GM13977 (cell line): Measurements from ENCODE around the gene CRMP1.

ENCODE experiments used
- DNase-seq: peaks from one replicate; pipeline ENCODE4 v3.0.0; 2012; ENCODE audit warnings: low spot score
- in situ Hi-C: fragments of 300-500 bp; cut with MboI; formaldehyde crosslinking; loops from one replicate; pipeline ENCODE4 v1.12.0; 2022; ENCODE audit warnings: low sequenced_read_pairs, low pct_unique_long_range_greater_than_20kb, mixed read lengths, inconsistent platforms; ENCODE audit not compliant: unreplicated experiment
- TF ChIP-seq, protein P1 (sequence below): IDR thresholded peaks from 2 replicates; pipeline ENCODE4 v1.5.1; 2012; ENCODE audit warnings: mild to moderate bottlenecking, control low read depth; ENCODE audit not compliant: insufficient read depth; ENCODE audit errors: extremely low read depth, missing control alignments

Gene CRMP1

DNA sequence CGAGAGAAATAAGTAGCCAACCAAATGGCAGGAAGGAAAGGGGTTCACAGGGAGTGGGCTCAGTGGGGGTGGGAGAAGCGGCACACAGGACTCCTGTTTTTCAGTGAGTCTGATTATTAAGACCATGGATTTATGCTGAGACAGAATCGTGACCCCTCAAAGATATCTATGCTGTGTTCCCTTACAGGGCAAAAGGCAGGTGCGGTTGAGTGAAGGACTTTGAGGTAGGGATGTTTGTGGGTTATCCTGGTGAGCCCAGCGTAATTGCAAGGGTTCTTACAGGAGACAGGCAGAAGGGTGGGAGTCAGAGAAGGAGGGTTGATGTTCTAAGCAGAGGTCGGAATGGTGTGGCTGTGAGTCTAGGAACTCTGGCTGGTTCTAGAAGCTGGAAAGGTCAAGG, 108.9 kb downstream of the CRMP1 start:
- in situ Hi-C loops = no loop called here
- TF ChIP-seq, protein P1, sequence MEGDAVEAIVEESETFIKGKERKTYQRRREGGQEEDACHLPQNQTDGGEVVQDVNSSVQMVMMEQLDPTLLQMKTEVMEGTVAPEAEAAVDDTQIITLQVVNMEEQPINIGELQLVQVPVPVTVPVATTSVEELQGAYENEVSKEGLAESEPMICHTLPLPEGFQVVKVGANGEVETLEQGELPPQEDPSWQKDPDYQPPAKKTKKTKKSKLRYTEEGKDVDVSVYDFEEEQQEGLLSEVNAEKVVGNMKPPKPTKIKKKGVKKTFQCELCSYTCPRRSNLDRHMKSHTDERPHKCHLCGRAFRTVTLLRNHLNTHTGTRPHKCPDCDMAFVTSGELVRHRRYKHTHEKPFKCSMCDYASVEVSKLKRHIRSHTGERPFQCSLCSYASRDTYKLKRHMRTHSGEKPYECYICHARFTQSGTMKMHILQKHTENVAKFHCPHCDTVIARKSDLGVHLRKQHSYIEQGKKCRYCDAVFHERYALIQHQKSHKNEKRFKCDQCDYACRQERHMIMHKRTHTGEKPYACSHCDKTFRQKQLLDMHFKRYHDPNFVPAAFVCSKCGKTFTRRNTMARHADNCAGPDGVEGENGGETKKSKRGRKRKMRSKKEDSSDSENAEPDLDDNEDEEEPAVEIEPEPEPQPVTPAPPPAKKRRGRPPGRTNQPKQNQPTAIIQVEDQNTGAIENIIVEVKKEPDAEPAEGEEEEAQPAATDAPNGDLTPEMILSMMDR = no peak
- no peak for DNase-seq

DNA sequence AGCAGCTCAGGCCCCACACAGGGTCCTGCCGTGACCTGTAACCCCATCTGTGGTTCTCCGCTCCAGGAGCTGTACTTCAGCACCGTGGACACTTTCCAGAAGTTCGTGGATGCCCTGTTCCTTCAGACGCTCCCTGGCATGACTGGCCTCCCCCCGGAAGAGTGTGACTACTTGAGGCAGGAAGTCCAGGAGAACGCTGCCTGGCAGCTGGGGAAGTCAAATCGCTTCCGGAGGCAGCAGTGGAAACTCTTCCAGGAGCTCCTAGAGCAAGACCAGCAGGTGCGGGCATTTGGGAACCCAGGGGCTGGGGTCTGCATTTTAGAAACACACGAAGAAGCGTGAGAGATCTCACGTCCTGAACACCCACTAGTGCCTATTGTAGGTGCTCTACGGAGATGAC, 109.4 kb downstream of the CRMP1 start:
- no peak for DNase-seq
- in situ Hi-C loops = no loop called here
- TF ChIP-seq, protein P1 = no peak

DNA sequence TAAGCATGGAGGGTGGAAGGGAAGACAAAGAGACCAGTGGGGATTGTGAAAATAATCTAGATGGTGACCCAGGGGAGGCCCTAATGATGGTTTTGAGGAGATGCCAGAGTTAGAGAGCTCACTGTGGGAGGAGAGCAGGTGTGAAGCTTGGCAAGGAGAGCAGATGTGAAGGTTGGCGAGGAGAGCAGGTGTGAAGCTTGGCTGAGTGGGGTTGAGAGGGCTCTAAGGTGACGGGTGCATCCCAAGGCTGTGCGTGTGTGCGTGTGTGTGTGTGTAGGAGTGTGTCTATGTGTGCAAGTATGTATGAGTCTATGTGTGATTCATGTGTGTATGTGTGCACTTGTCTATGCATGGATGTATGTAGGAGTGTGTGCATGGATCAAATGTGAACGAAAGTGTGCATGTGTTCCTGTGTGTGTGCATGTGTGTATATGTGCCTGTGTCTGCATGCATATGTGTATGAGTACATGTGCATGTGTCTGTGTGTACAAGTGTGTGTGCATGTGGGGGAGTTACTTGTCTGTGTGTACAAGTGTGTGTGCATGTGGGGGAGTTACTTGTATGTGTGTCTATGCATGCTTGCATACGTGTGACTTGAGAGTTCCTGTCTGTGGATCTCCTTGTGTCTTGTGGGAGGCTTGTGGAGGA, 109.9 kb downstream of the CRMP1 start:
- no peak for DNase-seq
- TF ChIP-seq, protein P1 = no peak
- in situ Hi-C loops = no loop called here

GRCh38 chr4:5781691-5782090, 111.2 kb downstream of the CRMP1 start:
- DNase-seq = no peak
- in situ Hi-C loops = no loop called here
- TF ChIP-seq, protein P1 = no peak

GRCh38 chr4:5780831-5781480, 111.9 kb downstream of the CRMP1 start:
- in situ Hi-C loops = no loop called here
- TF ChIP-seq, protein P1 = no peak

DNA sequence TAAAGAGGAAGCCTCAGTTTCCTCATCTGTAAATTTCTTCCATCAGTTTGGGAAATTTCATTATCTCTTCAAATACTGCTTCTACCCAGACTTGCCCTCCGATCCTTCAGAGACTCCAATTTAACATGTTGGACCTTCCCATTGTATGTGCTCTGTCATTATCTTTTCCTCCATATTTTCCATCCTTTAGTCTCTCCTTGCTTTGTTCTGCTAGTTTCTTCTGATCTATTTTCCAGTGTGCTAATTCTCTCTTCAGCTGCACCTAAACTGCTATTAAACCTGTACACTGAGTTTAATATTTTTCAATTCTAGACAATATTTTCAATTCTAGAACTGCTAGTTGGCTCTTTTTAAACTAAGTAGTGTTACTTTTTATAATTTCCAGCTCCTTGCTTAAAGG, 116.4 kb downstream of the CRMP1 start:
- DNase-seq = no peak
- TF ChIP-seq, protein P1 = no peak
- in situ Hi-C loops = no loop called here

More at GRCh38 chr4:5780831-5781480, 111.9 kb downstream of the CRMP1 start:
- no peak for DNase-seq
